GM19043 (cell line): ENCODE results near the gene GLRX5.

Experiments
- ATAC-seq: cut with Tn5 transposase; IDR thresholded peaks from one replicate; pipeline ENCODE4 v1.9.1; 2021; ENCODE audit warnings: low read depth; ENCODE audit not compliant: unreplicated experiment

The GLRX5 gene

GRCh38 chr14:95534299-95535225, at the start of gene GLRX5:
TSS of gene GLRX5 (plus strand) at chr14:95535050. CDS start at chr14:95535090, 40 bp downstream.
- peak; percentile 88 for ATAC-seq

DNA sequence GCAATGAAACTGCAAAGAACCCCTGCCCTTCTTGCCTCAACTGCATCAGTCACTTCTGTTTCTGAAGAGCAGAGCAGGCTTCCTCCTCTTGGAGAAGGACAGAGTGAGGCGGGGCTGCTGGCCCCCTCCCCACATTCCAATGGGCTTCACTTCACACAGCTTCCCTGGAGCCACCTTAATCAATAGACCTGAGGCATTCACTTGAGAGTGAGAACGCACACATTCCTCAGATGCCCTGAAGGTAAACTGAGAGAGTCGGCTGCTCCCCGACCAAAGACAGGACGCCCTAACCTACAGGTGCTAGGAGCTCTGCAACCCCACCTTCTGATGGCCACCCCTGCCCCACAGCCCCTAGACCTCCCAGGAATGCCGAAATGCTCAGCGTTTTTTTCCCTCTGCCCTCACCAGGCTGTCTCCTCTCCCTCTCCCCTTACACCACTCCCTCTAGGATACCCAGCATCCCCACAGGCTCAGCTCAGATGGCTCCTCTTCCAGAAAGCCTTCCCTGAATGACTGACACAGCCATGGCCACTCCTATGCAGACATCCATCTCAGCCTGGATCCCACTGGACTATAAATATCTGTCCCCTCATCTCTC, 49.5 kb upstream of the GLRX5 start:
- no peak for ATAC-seq

DNA sequence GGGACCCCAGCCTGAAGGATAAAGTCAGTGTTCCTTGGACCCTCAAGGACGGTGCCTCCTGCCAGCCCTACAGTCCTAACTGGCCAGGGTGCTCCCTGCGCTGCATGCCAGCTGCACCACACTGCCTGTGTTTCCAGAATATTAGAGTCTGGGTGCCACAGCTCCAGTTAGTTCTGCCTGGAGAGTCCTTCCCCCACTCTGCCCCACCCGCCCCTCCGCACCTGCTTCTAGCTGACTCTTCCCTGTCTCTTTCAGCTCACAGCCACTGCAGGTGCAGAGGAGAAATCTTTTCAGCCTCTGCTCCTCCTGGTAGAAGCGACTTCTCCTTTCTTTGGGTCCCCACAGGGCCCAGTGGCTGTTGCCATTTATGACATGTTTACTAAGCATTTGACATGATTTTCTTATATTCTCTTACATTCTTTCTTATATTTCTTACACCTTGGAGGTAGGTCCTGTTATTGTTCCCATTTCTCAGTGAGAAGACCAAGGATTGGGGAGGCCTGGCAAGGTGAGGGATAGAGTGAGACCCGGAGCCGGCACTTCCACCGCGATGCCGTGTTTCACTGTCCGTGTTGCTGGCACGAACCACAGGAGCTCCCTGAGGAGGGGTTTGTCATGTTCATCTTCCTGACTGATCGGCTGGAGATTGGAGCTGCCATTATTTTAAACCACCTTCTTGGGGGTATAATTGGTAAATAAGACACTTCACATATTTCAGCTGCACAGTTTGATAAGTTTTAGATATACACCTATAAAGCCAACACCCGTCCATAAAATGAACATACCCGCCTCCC, 47.8 kb upstream of the GLRX5 start:
- ATAC-seq, result no peak

- ATAC-seq, result no peak
Measured at GRCh38 chr14:95487669-95488084, 47.2 kb upstream of the GLRX5 start.

DNA sequence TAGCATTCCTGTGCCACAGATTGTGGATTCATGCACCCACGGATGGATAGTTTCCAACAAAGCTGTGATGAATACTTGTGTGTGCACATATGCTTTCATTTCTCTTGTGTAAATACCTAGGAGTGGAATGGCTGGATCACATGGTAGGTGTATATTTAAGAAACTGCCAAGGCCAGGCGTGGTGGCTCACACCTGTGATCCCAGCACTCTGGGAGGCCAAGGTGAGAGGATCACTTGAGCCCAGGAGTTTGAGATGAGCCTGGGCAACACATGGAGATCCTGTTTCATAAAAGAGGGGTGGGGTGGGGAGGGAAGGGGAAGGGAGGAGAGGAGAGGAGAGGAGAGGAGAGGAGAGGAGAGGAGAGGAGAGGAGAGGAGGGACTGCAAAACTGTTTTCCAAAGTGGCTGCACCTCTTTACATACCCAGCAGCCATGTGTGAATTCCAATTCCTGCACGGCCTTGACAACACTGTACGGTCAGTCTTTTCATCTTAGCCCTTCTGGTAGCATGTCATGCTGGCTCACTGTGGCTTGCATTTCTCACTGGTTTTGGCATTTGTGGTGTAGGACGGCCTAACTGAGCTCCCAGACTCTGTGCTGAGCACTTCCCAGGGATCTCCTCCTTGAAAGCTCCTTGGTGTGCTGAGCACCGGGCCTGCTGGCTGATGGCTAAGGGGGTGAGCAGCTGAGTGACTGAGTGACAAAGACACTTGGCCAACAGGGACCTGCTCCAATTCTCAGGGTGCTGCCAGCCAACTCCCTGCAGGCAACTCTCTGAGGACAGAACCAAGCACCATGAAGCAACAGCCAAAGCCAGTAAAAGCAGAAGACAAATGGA, 46.3 kb upstream of the GLRX5 start:
- ATAC-seq, result no peak

- ATAC-seq, result no peak
Measured at GRCh38 chr14:95489214-95490137, 45.4 kb upstream of the GLRX5 start.

DNA sequence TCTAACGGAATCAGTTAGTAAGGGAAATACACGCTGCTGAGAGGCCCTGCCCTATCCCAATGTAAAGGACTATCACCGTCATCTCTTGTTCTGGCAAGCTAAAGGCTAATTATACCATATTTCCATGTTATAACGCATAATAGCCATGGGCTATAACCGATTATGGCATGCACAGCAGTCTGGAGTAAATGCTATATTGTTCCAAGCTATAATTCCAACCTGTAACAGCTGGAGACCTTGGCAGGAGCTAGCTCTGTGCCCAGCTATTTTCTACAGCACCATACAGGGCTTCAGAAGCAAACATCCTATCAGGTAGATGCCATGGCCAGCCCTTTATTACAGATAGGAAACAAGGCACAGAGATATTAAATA, 44.7 kb upstream of the GLRX5 start:
- no peak for ATAC-seq

DNA sequence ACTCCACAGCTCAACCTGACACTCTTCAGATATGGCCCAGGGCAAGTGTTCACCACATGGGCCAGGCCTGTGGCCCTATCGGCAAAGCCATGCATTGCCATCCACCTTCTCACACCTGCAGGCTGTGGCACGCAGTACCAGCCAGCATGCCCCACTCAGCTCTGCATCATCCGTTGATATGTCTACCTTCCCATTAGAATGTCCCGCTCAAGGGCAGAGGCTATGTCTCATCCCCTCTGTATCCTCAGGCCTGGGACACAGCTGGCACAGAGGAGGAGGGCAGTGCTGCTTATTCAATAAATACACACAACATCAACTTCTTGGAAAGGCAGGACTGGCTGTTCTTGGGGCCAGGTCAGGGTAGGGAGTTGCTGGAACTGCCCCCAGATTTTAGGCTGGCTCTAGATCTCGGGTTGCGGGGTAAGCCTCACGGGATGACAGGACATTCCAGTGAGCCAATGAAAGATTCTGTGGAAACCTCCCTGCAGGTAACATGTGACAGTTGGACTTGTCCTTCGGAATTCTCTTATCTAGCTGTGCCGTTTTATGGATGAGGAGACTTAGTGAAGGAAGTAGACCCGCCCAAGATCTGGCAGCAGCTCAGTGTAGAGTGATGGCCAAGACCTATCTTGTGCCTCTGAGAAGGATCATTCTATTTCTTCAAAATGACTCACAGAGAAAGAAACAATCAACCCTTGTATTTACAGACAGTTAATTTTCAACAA, 44.0 kb upstream of the GLRX5 start:
- no peak for ATAC-seq

GRCh38 chr14:95491936-95492608, 42.8 kb upstream of the GLRX5 start:
- no peak for ATAC-seq

DNA sequence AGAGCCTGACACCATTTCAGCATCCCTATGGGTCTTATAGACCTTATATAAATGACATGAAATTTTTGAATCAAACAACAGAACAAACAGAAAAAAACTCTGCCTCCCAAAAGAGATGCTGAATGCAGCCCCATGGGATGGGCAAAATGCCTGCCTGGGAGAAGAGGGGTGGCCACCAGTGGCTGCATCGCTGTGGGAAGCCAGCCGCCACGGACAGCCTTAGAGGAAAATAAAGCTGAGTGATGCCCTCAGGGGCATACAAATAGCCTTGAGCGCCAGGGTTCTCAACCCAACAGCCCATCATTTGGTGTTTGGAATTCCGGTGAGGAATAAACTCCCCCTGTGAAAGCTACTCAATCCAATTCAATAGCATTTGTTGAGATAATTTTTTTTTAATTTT, 41.3 kb upstream of the GLRX5 start:
- no peak for ATAC-seq

DNA sequence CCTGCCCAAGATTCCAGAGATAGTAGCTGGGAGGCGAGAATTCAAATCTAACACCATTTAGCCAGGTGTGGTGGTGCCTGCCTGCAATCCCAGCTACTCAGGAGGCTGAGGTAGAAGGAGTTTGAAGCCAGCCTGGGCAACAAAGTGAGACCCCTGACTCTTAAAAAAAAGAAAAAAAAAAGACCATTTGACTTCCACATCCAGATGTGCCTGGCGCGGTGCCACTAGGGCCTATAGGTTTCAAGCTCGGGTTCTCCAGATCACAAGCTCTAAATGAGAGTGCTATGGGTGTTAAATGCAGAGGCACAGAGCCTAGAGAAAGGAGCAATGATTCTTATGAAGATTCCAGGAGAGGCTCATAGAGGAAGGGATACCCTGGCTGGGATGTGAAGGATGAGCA, 40.9 kb upstream of the GLRX5 start:
- no peak for ATAC-seq

DNA sequence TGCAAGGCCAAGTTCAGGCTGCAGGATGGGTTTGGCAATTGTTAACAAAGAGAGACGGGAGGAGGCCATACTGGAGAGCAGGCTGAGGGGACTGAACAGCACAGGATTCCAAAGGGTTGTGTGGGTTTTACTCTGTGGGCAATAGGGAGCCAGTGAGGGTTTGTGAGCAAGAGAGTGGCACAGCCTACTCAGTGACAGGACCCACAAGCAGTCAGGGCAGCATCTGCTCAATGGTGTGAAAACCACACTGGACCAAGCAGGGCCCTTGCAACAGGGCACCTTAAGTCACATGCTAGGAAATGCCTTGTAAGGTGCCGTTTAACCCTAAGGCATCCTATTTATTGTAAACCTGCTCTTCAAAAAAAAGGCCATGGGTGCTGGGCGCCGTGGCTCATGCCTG, 40.4 kb upstream of the GLRX5 start:
- no peak for ATAC-seq

- ATAC-seq, result peak; percentile 0
Measured at GRCh38 chr14:95495076-95495475, 39.8 kb upstream of the GLRX5 start.

DNA sequence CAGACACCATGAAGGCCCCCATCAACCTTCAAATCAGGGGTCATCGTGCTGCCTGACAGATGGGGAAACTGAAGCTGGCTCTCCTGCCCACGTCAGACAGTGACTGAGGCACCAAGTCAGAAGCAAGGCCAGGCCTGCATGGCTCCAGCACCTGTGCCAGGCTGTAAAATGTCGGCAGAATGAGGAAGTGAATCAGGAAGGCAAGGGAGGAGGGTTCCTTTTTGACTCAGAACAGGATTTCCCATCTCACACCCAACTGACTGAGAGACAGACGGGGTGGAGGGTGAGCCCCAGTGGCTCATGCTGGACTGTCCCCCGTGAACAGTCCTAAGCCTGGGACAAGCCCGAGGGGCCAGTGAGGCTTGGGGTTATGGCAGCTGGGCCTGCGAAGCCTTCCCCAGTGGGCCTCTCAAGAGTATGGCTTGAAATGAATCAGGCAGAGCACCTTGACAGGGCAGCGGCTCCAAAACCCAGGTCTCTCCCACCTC, 39.3 kb upstream of the GLRX5 start:
- peak; percentile 84 for ATAC-seq

DNA sequence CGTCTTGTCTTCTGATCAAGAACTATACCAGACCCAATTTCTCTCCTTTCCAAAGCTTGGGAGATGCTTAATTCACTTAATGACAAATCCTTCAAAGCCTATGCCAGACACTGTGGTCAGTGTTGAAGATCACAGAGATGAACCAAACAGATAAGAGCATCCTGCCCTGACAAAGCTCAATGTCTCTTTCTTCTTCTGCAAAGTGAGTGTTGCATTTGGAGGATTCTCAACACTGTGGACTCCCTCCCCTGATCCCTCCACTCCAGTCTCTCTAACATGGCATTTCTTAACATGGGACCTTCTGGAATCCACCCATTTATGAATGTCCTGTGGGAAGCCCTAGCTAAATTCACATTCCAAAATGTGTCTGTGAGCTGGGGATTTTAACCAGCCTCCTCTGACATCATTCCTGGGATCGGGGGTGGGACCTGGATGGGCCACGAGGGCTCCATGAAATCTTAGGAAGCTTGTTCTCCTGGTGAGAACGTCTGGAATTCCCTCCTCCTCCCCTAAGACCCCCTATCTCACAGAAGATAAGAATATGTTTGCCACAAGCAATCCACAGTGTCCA, 38.7 kb upstream of the GLRX5 start:
- peak; percentile 10 for ATAC-seq

GRCh38 chr14:95496690-95497259, 38.1 kb upstream of the GLRX5 start:
- no peak for ATAC-seq

DNA sequence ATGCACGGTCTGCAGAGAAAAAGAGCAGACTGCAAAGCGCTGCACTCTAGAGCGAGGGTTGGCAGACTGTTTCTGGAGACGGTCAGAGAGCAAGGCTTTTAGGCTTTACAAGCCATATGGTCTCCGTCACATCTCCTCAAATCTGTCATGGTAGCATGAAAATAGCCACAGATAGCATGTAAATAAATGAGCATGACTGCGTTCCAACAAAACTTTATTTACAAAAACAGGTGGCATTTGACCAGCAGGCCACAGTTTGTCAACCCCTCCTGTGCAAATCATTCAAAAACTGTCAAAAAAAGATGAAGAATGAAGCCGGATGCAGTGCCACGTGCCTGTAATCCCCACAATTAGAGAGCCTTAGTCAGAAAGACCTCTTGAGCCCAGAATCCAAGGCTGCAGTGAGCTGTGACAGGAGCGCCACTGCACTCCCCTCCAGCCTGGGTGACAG, 37.3 kb upstream of the GLRX5 start:
- ATAC-seq, result no peak
